IPS-18c (cell line): ENCODE measurements around the gene TTYH3.

ENCODE experiments used
- H3K4me3 ChIP-seq: 2 replicates; pipeline ENCODE4 v1.7.0; 2013; ENCODE audit warnings: low read depth, mild to moderate bottlenecking, low read length, moderate library complexity; ENCODE audit not compliant: insufficient read depth
- H3K9me3 ChIP-seq: one replicate; pipeline ENCODE4 v1.6.1; 2013; ENCODE audit warnings: mild to moderate bottlenecking, low read length, moderate library complexity; ENCODE audit not compliant: control insufficient read depth, insufficient read depth

The TTYH3 gene

DNA sequence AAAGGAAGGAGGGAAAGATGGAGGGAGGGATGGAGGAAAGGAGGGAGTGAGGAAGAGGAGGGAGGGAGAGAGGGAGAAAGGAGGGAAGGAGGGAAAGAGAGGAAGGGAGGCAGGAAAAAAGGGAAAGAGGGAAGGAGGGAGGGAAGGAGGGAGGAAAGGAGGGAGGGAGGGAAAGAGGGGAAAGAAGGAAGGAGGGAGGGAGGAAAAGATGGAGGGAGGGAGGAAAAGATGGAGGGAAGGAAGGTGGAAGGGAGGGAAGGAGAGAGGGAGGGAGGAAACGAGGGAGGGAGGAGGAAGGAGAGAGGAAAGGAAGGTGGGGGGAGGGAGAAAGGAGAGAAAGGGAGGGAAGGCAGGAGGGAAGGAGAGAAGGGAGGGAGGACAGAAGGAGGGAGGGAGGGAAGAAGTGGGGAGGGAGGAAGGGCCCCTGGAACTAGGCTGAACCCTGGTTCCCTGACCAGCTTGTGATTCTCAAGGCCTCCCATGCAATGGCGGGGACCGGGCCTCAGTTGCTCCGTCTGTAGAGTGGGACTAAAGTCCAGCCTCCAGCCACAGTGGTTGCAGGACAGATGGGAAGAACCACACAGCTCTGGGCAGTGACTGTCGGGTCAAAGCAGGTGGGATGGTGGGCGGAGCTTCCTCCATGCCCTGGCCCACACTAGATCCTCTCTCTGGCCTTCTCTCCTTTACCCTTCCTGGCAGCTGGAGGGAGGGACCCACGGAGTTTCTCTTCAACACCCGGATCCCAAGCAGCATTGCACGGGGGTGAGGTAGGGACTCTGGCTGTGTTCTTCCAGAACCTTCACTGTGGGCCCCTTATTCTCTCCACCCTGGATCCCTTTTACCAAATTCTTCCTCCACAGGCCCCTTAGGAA, 4.3 kb upstream of the TTYH3 start:
- Histone ChIP-seq H3K4me3 (no peak overlapping the region), H3K9me3 (peaks cover 3% of the 10 kb centered on the region)

- Histone ChIP-seq H3K4me3 (no peak overlapping the region), H3K9me3 (peaks cover 3% of the 10 kb centered on the region)
Measured at GRCh38 chr7:2628130-2628482, 3.7 kb upstream of the TTYH3 start.

- Histone ChIP-seq H3K4me3 (no peak overlapping the region), H3K9me3 (peaks cover 3% of the 10 kb centered on the region)
Measured at GRCh38 chr7:2628891-2629290, 2.9 kb upstream of the TTYH3 start.

DNA sequence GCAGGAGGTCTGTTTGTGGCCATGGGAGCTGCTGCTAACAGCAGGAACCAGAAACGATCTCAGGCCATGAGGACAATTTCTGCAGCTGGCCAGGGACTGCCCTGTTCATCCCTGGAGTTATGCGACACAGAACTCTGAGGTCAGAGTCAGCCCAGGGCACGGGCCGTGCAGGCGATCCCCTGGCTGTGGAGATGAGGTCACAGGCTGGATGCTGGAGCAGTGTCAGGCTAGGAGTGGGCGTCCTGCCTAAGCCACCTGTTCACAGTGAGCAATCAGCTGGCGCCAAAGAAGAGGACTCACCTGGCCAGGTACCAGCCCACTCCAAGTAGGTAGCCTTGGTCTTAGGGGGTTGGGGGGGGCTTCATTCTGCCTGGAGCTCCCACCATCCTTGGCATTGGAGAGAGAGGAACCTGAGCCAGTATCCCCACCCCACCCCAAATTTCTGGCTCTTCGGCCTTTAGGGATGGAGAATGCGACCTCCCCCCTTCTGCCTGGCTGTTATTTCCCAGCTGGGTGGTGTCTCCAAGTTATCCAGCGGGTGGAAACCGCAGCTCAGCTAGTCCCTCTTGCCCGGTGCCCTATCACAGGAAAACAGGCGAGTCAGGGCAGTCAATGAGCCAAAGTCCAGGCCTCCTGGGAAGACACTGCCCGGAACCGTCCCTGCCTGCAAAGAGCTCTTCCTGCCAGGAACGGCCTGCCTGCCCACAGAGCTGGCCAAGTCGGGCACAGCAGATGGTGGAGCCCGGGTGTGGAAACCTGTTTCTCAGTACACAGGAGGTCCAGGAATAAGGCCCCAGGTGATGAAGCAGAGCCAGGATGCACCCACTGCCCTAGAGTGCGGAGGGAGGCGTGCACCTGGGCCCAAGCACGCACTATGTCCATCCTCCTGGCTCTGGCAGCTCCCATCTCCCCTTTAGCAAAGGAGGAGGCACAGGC, 1.8 kb upstream of the TTYH3 start:
- H3K9me3 ChIP-seq: peaks cover 3% of the 10 kb centered on the region
- no peak overlapping the region for H3K4me3 ChIP-seq

- H3K4me3 ChIP-seq: peak overlapping the region; percentile 78
- peaks cover 3% of the 10 kb centered on the region for H3K9me3 ChIP-seq
Measured at GRCh38 chr7:2632733-2633537, 1.1 kb downstream of the TTYH3 start.

GRCh38 chr7:2633538-2634266, 1.9 kb downstream of the TTYH3 start:
- Histone ChIP-seq H3K4me3 (peak overlapping the region; percentile 78), H3K9me3 (peaks cover 3% of the 10 kb centered on the region)

DNA sequence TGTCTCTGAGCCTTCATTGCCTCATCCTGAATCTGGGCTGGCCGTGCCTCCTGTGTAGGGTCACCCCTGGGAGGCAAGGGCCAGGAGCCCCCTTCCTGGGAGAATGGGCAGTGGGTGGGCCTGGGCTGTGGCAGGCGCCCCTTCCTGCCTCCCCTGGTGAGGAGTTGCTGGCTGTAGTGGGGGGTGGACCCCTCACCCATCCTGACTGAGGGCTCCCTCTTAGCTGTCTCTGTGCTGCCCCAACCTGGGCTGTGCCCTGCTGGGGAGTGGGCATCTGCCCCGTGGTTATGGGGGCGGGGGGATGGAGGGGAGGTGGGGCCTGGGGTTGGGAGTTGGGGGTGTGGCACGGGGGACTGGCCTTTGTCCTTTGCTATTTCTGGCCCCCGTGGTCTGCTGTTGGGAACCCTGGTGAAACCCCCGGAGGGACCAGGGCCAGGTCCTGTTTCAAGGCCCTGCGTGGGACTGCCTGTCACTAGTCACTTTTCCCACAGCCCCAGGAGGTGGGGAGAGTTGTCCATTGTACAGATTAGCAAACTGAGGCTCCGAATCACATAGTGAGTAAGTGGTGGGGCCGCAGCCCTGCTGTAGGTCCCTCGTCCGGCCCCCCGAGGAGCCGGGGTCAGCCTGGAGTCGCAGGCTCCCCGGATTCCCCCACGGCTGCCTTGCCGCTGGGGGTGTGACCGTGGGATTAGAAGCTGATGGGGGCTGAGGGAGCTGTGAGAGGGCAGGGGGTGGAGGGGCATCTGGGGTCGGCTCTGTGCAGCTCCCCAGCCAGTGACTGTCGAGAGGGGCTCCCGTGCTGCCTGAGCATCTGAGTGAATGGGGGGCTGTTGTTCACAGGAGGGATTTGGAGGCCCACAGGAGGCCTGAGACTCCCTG, 2.7 kb downstream of the TTYH3 start:
- Histone ChIP-seq H3K4me3 (peak overlapping the region; percentile 78), H3K9me3 (peaks cover 3% of the 10 kb centered on the region)

GRCh38 chr7:2635148-2635668, 3.4 kb downstream of the TTYH3 start:
- no peak overlapping the region for H3K4me3 ChIP-seq
- H3K9me3 ChIP-seq: peaks cover 3% of the 10 kb centered on the region

DNA sequence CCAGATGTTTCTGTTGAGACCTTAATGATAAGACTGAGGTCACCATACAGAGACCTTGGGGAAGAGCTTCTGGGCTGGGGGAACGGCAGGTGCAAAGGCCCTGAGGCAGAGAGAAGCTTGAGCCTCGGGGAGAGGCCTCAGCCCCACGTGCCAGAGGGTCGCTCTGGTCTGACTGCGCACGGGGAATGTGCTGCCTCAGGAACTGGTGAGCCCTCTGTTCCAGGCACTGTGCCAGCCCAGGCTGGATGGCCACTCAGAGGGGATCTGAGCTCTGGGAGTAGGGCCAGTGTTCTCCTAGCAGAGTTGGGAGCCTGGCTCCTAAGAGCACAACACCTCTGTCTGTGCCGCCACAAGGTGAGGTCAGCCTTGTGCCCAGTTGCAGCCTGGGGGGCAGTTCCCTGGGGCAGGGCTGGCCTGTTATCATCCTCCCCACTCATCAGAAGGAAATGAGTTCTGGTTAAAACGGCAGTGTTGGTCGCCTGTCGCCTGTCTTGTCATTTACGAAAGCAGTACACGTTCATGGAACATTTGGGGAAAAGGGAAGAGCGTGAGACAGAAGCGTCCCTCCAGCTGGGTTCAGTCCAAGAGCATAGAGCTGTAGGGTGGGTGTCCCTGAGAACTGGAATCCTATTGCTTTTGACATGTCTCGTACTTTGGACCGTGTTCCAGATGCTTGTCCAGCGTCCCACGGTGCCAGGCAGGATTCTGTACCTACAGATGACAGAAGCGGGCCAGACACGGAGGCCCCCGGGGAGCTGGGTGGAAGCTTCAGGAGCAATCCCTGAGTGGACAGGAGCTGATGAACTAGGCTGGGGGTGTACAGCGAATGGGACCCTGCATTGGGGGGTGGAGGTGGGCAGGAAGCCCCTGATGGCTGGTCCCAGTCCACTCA, 4.3 kb downstream of the TTYH3 start:
- peaks cover 3% of the 10 kb centered on the region for H3K9me3 ChIP-seq

DNA sequence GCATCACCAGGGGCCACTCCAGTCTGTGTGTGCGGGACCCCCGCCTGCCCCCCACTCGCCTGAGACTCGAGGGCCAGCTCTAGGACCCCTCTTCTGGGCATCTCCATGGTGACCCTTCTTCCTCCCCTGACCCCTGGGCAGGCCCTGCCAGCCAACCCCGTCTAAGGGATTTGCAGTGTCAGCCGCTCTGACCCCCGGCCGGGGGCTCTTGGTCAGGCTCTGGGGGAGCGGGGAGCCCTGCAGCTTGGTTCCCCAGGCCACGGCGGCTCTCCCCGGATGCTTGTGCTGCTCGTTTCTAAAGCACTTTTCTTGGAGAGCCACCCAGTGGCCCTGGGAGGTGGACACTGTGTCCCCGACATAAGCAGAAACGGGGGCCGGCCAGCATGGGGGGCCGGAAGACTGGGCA, 5.3 kb downstream of the TTYH3 start:
- Histone ChIP-seq H3K9me3 (peaks cover 1% of the 10 kb centered on the region), H3K4me3 (no peak overlapping the region)

More for the DNA sequence above, 4.3 kb downstream of the TTYH3 start:
- H3K4me3 ChIP-seq: no peak overlapping the region

DNA sequence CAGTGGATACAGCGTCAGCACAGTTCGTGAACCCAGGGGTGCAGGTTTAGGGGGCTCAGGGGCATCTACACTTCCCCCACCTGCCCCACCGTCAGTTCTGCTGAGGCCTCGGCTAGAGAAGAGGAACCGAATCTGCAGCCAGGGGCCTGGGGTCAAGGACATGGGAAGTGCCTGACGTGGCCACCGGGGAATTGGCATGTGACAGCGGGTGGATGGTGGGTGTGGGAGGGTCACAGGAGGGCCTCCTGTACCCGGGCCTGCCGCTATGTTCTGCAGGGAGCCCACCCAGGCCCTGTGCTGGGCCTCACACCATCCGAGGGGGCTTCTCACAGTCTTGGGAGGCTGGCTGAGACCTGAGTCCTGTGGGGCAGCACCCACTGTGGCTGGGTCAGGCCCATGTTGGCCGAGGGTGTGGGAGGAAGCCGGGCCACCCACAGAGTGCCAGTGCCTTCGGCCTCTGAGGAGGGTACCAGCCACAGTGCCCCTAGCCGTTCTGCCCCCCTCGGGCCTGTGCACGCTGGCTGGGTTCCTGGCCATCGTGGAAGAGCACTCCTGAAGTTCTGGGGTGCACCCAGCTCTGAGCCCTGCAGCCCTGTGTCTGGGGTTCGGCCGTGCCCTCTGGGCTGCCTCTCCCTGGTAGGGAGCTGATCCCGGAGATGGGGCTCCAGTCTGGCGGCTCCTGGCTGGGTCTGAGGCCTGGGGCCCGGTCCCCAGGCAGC, 5.9 kb downstream of the TTYH3 start:
- Histone ChIP-seq H3K9me3 (no peaks in the 10 kb centered on the region), H3K4me3 (no peak overlapping the region)

DNA sequence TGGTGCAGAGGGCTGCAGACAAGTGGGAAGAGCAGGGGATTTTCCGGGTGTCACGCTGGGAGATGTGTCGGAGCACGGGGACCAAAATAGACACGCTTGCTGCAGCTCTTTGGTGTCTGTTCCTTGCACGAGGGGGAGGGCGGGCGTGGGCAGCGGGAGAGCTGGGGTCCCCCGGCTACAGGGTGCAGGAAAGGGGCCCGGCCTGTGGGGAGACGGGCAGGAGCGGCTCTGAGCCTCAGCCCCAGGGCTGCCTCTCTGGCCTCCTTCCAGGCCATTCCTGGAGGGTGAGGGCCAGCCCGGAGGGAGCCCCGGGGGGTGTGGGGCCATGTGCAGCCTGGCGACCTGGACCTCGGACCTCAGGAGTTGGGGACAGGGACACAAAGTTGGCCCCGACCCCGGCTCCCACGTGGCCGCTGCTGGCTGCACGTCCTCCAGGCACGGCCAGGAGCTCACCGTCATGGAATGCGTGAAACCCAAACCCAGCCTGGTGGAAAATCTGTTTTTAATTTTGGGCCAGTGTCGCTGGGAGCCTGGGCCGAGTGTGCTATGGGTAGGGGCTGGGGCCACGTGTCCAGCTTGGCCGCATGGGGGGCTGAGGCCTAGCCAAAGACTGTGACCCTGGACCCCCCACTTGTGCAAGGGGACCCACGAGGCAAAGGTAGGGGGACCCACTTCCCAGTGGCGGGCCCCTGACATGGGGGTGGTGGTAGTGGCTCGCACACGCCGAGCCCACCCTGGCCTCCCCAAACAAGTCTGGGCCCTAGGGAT, 6.6 kb downstream of the TTYH3 start:
- no peaks in the 10 kb centered on the region for H3K9me3 ChIP-seq
- no peak overlapping the region for H3K4me3 ChIP-seq

DNA sequence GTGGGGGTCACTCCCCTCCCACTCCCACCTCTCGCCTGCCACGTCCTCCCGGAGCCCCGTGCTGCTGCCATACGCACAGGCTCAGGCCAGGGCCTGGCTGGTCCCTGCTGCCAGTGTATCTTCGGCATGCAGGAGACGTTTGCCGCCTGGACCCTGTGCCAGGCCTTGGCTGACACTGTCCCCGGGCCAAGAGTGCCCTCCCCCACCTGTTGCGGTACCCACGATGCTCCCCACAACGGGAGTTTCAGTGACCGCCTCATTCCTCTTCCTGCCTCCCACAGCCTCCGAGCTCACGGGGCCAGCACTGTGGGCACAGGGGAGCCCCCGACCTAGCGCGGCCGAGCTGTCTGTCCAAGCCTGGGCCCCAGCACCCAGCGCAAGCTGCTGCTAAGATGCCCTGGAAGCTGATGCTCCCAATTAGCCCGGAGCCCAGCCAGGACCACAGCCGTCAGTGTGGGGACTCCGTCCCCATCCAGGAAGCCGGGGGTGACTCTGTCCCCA, 7.4 kb downstream of the TTYH3 start:
- Histone ChIP-seq H3K9me3 (no peaks in the 10 kb centered on the region), H3K4me3 (no peak overlapping the region)
